GM21619 (cell line): Measurements from ENCODE around the gene ST3GAL4.
A peak's percentile ranks its signal among the peaks of the same experiment; 100 is the strongest.
"Not testable (repeated sequence)": the region's sequence is repeated elsewhere in the genome, so short reads cannot be mapped to it uniquely, and the experiment has no call there.

Experiments
- ATAC-seq: cut with Tn5 transposase; IDR thresholded peaks from one replicate; pipeline ENCODE4 v1.9.1; 2021; ENCODE audit not compliant: unreplicated experiment

Gene ST3GAL4

DNA sequence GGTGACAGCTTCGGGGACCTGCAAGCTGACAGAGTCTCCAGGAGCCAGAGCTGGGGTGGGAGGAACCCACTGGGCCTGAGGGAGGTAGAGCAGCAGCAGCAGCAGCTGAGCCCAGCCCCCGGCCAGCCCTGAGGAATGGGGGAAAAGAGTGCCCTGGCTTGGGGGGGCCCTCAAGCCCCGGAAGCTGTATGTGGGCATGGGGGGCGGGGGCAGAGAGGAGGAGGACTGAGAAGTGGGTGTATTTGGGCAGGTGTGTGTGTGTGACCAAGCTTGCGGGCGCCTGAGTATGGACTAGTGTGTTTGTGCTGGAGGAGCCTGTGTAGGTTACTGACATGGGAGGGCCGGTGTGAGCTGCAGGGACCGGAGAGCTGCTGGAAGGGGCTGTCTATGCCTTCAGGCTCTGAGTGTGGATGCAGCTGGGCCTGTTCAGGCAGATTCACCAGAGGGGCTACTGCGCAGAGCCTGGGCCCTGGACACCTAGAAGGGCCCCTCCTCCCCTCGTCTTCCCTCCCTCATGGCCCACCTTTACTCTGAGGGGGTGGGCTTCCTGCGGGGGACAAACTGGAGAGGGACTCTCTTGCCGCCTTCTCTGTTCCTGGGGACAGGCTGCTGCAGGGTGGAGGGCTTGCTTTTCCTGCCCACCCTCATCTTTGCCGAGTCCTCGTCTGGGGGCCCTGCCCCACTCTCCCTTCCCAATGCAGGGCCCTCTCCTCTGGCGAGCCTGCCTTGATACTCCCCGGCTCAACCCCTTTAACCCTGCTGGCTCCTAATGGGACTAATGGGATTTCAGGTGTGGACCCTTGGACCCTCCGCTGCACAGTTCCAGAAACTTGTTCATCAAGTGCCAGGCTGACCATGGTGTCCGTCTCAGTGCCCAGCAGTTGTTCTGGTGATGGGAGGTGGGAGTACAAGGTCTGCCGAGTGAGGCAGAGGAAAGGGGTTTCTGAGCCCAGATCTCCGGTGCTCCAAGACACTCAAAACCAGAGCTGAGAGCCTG, 28.2 kb downstream of the ST3GAL4 start:
- ATAC-seq: no peak

DNA sequence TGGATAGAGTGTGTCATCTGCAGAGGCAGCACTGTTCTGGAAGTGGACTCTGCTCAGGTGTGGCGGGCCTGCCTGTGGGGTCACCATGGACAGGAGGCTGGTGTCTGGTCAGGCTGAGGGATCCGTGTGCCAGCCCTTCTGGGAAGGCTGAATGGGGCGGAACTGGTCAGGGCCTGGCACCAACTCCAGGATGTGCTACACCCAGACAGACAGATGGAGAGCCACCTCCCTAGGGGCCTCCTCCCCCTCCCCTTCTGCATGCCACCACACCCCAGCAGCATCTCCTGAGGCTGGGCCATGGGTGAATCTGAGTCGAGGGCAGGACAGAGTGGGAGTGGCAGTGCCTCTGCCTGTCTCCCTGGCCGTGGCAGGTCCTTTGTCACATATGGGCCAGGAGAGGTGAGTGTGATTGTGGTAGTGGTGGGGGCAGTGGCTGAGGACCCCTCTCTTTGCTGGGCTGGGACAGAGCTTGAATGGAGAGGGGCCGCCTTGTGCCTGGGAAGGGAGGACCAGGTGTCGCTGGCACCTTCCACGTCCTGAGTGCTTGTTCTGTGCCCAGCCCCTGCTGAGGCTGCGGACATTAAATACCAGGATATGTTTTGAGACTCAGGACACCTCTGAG, 29.1 kb downstream of the ST3GAL4 start:
- no peak for ATAC-seq

DNA sequence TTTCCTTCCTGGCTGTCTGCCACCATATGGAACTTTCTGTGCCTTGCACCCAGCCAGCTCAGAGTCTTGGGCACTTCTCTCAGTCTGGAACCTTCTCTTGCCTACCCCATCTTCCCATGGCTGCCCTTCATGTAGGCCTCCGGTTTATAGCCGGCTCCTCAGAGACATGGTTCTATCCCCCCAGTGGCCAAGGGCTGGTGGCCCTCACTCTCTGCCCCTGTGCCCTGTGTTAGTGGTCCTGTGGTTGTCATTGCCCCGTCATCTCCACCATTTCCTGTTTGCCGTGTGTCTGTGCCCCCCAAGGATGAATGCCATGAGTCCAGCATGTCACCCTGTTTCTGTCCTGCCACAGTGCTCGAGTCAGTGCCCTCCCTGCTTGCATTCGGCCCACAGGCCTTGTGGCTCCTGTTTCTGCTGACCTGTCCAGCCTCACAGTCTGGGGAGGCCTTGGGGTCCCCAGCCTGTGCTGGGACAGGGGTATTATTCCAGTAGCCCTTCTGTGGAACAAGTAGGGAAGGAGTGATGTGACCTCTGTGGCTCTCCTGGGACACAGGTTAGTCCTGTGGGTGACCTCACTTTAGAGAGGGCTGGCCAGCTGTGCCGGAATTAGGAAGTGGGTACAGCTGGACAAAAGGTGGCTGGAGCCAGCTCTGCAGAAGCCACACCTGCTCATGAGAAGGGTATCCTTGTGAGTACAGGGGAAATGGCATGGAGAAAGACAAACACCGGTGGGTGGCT, 30.7 kb downstream of the ST3GAL4 start:
- no peak for ATAC-seq

DNA sequence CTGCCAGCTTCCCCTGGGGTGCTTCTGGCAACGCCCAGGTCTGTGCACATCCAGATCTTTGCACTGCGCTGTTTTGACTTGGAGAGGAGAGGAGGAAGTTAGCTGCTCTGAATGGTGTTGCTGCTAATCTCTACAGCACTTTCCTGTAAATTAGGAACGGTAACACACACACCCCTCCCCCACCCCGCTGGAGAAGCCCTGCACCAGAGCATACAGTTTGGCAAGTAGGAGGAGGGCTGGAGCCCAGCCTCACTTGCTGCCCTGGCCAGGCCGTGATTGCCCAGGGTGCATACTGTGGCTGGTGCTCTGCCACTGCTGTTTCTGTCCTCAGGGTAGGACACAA, 31.2 kb downstream of the ST3GAL4 start:
- not testable (repeated sequence) for ATAC-seq

DNA sequence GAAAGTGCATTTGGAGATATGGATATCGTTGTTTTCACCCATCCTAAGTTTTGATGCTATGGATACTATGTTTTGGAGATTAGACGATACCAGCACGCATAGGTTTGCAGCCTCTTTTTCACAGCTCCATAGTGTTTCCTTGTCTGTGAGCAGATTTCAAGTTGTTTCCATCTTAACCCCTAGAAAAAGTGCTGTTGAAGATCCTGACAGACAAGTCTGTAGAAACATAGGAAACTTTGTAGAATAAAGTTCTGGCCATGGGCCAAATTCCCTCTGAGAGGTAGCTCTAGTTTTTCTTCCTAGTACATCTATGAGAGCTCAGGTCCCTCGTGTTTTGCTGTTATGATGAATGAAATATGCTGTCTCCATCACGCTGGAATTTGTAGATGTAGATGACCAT, 32.4 kb downstream of the ST3GAL4 start:
- no peak for ATAC-seq

DNA sequence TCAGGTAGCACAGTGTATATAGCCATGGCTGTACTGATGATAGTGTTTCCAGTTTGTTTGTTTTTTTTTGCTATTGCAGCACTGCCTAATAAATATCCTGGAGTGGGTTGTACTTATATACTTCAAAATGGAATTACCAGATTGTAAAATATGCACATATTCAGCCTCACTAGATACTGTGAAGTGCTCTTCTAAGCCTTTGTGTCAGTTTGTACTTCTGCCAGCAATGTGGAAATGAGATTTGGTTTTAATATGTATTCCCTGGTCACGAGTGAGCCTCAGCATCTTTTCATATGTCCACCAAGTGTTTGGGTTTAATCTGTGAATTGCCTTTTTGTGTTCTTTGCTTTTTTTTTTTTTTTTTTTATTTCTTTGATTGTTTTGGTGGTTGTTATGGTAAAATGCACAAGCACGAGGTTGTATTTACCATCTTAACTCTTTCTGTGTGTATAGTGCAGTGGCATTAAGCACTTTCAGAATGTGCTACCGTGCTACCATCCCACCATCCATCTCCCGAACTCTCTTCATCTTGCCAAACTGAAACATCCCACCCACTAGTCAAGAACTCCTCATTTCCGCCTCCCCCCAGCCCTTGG, 34.9 kb downstream of the ST3GAL4 start:
- no peak for ATAC-seq

DNA sequence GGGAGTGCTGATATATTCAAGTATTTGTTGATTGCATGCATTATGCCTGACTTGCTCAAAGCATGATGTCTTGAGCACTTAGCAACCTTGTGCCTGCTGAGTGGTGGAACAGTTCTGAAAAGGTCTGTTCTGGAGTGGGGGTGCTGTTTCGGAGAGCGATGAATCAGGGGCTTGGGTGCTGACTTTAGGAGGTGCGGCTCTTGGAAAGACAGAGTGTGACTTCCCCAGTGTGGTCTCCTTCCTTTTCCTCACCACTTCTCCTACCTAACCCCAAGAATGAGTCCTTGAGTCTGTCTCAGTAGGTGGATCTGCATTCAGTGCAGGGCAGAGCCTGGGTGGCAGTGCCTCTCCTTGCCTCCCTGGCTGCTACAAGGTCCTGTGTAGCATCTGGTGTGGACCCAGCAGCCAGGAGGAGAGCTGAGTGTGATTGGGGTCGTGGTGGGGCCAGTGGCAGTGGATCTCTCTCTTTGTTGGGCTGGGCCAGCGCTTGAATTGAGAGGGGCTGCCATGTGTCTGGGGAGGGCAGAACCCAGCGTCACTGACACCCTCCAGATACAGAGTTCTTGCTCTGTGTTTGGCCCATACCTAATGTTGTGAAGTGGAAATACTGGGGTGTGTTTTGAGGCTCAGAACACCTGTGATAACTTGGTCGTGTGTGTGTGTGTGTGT, 35.9 kb downstream of the ST3GAL4 start:
- ATAC-seq: no peak

DNA sequence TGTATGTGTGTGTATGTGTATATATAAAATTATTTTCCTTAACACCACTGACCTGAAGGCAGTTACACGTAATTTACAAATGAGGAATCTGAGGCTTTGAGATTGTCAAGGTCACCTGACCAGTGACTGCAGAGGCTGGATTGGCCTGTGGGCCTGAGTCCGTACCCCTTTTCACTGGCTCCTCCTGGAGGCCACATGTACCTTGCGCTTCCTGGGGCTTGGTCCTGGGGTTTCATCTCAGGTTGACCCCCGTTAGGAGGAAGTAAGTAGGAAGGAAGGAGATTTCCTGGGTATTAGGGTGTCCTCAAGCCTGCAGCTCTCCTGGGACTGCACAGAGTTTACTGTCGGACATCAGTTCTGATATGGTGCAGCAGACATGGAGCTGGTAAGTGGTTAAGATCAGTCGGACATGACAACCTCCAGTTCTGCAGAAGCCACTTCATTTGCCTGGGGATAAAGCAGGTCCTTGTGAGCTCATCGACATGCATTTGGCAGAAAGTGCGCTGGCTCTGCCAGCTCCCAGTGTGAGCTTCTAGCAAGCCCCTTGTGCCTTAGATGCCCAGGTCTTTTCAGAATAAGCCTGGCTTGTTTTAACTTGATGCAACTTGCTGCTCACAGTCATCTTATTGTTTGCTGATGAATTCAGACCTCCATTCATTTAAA, 36.6 kb downstream of the ST3GAL4 start:
- ATAC-seq: peak; percentile 89

DNA sequence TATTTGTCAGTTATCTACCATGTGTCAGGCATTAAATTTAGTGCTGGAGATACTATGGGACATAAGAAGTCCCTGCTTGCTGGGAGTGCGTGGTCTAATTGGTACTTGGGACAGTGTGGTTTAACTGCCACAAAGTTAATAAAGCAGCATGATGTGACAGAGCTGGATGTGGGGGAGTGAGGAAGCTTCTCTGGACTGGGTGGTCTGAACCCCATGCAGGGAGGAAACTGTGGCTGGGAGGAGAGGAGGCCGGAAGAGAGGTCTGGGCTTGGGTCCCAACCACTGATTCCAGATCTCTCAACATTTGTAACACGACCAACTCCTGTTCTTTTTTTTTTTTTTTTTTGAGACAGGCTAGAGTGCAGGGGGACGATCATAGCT, 37.1 kb downstream of the ST3GAL4 start:
- peak; percentile 31 for ATAC-seq

DNA sequence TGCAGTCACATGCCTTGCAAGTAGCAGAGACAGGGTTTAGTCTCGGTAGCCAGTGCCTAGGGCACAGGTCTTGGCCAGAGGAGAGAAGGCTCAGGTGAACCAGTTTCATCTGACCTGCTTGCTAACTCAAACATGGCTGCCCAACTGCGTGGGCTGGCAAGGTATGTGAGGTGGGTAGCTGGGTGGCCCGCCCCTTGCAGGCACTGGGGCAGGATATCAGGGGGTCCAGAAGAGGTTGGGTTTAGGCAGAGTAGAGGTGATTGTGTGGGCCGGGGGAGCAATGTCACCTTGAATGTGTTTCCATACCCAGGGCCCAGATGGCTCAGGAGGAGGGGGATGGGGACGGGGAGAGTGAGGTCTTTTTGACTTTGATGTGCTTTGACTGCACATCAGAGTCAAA, 37.7 kb downstream of the ST3GAL4 start:
- no peak for ATAC-seq

DNA sequence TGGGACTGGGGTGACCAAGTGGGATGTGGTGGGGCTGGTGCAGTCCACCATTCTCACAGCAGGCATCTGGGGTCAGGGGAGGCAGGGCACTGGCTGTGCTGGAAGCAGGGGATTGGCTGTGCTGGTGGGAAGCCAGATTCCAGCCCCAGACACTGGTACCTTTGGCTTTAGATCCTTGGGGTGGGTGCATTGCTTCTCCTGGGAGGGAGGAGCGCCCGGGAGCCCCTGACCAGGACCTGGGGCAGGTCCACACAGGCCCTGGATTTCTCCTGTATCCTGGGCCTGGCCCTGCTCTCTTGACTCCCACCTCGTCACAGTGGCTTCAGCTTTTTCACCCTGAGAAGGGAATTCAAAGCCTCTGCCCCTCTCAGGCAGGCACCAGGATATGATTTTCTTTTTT, 38.5 kb downstream of the ST3GAL4 start:
- no peak for ATAC-seq

DNA sequence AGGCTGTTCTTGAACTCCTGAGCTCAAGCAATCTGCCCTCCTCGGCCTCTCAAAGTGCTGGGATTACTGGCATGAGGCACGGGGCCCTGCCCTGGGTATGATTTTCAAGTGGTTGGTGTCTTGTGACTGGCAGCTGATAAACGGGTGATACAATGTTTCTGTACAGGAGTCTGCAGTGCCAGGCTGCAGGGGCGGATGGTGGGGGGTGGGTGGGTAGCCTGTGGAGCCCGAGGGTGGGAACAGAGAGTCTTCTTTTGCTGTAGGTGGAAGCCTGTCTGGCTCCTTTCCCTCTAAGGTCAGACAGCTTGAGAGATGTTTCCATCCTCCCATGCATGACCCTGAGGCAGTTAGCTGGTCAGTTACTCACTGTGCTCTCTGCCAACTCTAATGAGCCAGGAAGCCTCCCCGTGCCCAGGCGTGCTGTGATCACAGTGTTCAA, 39.2 kb downstream of the ST3GAL4 start:
- ATAC-seq: not testable (repeated sequence)

DNA sequence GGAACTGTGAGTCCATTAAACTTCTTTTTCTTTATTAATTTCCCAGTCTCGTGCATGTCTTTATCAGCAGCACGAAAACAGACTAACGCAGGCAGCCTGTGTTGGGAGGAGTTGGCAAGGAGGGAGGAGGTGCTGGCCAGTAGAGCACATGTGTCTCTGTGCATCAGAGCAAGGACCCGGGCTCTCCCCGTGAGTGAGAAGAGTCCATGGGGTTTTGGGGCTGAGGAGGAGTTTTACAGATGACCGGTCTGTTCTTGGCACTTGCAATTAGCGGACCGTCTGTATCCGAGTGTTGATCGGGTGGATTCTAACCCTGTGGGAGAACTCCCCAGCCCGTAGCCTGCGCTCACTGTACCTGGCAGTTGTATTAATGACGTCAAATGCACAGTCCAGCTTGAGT, 40.3 kb downstream of the ST3GAL4 start:
- ATAC-seq: not testable (repeated sequence)

DNA sequence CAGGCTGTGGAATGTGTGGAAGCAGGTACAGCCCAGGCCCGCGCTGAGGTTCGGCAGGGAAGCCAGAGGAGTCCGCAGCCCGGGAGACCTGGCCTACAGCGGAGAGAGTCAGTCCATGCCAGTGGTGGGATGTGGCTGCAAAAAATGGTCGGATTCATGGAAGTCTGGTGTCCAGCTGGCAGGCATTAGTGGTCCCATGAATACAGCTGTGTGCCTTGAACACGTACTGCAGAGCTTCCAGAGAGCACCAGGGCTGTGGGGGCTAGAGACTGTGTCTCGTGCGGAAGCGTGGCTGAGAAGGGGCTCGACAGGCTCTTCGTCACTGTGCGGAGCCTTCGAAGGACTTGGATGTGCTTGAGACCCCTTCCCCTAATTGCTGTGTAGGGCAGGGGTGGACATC, 40.8 kb downstream of the ST3GAL4 start:
- ATAC-seq: not testable (repeated sequence)

DNA sequence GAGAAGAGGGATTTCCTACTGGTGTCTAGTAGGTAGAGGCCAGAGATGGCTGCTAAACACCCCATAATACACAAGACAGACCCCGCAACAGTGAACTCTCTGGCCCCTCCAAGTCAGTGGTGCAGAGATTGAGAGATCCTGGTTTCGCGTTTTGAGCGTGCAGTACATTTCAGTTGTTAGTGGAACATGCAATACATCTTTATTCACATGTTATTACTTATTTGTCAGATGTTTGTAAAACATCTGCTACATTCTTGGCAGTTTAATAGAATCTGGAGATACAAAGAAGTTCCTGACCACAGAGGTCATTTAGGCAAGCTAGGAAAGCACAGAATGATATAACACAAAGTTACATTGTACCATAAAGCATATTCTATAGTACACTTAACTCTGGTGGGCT, 41.5 kb downstream of the ST3GAL4 start:
- no peak for ATAC-seq

DNA sequence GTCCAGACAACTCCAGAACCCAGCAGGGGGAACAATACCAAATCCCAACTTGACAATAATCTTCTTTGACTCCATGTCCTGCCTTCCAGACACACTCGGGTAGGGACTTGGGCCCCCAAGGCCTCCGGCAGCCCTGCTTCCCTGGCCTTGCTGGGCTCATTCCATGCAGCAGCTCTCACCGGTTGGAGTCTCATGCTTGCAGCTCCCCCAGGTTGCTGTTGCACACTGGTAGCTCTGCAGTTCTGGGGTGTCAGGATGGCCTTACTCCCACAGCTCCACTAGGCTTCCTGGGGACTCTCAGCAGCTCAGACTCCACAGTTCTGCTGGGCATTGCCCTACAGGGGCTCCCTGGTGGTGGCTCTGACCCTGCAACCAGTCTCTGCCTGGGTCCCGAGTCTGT, 42.8 kb downstream of the ST3GAL4 start:
- ATAC-seq: no peak

DNA sequence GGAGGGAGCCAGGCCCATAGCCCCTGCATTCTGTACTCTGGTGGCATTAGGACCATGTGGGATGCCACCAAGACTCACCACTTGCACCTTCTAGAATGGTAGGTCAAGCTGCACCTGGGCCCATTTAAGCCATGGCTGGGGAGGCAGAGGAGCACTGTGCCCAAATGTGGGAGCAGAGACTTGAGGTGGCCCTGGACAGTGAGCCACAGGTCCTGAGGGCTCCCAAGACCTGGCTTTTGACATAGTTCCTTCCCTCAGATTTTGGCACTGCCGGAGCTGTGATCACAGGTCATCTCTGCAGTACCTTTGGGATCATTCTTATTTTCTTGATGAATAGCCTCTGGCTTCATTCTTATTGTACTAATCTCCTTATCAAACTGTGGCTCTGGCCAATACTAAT, 43.2 kb downstream of the ST3GAL4 start:
- ATAC-seq: no peak

DNA sequence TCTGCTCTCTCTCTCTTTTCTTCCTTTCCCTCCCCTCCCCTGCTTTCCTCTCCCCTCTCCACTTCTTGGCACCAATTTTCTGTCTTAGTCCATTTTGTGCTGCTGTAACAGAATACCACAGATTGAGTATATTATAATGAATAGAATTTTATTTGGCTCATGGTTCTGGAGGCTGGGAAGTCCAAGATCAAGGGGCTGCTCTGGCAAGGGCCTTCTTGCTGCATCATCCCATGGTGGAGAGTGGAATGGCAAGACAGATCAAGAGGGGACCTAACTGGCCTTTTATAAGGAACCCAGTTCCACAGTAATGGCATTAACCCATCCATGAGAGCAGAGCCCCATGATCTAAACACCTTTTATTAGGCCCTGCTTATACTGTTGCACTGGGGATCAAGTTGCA, 44.5 kb downstream of the ST3GAL4 start:
- no peak for ATAC-seq

DNA sequence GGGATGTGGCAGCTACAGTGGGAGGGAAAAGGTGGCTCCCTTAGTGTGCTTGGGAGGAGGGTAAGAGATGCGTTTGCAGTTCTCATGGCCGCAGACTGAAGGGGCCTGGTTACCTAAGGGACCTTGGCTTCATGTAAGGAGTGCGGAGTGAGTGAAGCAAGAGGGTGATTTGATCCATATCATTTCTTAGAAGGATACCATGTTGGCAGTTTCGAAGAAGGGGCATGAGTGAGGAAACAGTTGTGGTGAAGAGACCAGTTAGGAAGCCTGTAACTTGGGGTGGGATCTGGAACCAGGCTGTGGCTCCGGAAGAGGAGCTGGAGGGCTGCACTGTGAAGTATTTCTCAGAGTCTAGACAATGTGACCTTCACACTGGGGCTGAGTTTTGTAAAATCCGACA, 45.0 kb downstream of the ST3GAL4 start:
- no peak for ATAC-seq

DNA sequence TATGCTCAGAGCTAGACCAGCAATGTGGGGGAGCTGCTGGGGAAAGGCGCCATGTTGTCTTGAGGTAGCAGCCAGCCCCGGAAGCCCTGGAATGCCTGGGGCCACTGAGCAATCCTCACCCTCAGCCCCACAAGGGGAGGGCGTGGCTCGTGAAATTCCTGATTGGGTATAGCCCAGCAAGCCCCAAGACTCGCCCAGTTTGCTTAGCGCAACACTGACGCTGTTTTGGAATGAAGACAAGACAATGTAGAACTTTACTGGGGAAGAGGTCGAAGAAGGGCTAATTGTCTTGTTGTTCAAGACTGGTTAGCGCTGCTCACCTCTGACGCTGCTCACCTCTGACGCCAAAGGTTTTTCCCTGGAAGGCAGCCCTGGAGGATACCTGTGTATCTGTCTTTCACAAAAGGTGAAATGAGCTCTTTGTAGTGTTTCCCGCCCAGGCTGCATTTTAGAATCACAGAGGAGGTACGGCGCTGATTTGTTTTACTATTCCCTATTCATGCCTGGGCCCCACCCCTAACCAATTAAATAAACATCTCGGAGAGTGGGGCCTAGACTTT, 47.6 kb downstream of the ST3GAL4 start:
- no peak for ATAC-seq
